ENCODE results near the gene OLIG2.

OLIG2 gene

DNA sequence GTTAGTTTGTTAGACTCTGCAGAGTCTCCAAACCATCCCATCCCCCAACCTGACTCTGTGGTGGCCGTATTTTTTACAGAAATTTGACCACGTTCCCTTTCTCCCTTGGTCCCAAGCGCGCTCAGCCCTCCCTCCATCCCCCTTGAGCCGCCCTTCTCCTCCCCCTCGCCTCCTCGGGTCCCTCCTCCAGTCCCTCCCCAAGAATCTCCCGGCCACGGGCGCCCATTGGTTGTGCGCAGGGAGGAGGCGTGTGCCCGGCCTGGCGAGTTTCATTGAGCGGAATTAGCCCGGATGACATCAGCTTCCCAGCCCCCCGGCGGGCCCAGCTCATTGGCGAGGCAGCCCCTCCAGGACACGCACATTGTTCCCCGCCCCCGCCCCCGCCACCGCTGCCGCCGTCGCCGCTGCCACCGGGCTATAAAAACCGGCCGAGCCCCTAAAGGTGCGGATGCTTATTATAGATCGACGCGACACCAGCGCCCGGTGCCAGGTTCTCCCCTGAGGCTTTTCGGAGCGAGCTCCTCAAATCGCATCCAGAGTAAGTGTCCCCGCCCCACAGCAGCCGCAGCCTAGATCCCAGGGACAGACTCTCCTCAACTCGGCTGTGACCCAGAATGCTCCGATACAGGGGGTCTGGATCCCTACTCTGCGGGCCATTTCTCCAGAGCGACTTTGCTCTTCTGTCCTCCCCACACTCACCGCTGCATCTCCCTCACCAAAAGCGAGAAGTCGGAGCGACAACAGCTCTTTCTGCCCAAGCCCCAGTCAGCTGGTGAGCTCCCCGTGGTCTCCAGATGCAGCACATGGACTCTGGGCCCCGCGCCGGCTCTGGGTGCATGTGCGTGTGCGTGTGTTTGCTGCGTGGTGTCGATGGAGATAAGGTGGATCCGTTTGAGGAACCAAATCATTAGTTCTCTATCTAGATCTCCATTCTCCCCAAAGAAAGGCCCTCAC is at the start of gene OLIG2:
Gene OLIG2 (plus strand): TSS at position 447 of the 954 bp plus-strand sequence. CDS start 928 bp downstream, outside the sequence.
- Histone ChIP-seq H3K4me3 (ENCODE audit: low read length in 2 of 2) (no peak within 1 kb of the TSS), H3K9me3 (ENCODE audit: control insufficient read depth in 2 of 2, low read length in 2 of 2) (no peaks in the 10 kb centered on the region), H3K36me3 (ENCODE audit: control insufficient read depth in 2 of 2, insufficient read depth in 2 of 2, low read length in 2 of 2) (no peaks in the 10 kb centered on the region), H3K27me3 (ENCODE audit: control insufficient read depth in 2 of 2, insufficient read depth in 2 of 2, low read length in 2 of 2) (peaks cover 74 to 86% of the 10 kb centered on the region in 2 donors), H3K4me1 (ENCODE audit: control insufficient read depth in 2 of 2, insufficient read depth in 2 of 2, low read length in 2 of 2) (peaks cover 0 to 5% of the 10 kb centered on the region in 2 donors), H3K27ac (ENCODE audit: low read depth in 2 of 2, low read length in 2 of 2) (no peak within 1 kb of the TSS), H3K9ac (ENCODE audit: low read depth in 1 of 2, low read length in 2 of 2) (no peak within 1 kb of the TSS)

DNA sequence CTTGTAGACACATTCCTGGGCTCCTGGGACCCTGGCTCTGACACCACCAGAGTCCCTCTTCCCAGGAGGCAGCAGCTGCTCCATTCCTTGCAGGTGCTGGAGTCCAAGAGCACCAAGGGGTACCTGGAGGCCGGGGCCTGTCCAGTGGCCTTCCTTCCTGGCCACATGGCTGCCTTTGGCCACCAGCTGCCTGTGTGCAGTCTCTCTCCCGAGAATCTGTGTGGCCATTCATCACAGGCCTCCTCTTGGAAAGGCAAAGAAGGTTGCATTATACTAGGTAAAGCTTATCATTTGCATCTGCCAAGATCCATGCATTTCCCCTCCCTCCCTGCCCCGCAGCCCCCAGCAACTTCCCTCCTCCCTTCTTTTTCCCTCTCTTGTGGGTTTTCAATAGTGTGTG is 48.9 kb upstream of the OLIG2 start:
- Histone ChIP-seq H3K9ac (ENCODE audit: low read depth in 1 of 2, low read length in 2 of 2) (no peak overlapping the region), H3K9me3 (ENCODE audit: control insufficient read depth in 2 of 2, low read length in 2 of 2) (no peaks in the 10 kb centered on the region), H3K27me3 (ENCODE audit: control insufficient read depth in 2 of 2, insufficient read depth in 2 of 2, low read length in 2 of 2) (no peaks in the 10 kb centered on the region), H3K4me3 (ENCODE audit: low read length in 2 of 2) (no peak overlapping the region), H3K4me1 (ENCODE audit: control insufficient read depth in 2 of 2, insufficient read depth in 2 of 2, low read length in 2 of 2) (no peaks in the 10 kb centered on the region), H3K36me3 (ENCODE audit: control insufficient read depth in 2 of 2, insufficient read depth in 2 of 2, low read length in 2 of 2) (no peaks in the 10 kb centered on the region), H3K27ac (ENCODE audit: low read depth in 2 of 2, low read length in 2 of 2) (no peak overlapping the region)

DNA sequence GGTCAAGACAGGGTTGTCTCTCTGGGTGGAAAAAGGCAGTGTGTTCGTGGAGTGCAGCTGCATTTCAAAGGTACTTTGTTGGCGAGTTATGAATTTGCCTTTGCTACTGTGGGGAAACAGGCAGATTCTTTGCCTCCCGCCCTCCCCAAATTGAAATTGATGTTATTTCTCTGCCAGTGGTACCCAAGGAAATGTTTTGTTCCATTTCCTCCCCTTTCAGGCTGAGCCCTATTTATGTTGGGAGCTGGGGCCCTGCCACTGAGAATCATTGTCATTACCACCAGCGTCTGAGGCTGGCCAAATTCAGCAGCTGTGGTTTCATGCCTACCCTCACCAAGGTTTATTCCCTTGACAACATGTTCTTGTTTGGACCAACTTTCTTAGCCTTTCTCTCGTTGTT is 48.5 kb upstream of the OLIG2 start:
- no peaks in the 10 kb centered on the region for H3K36me3 ChIP-seq (ENCODE audit: control insufficient read depth in 2 of 2, insufficient read depth in 2 of 2, low read length in 2 of 2)
- no peaks in the 10 kb centered on the region for H3K27me3 ChIP-seq (ENCODE audit: control insufficient read depth in 2 of 2, insufficient read depth in 2 of 2, low read length in 2 of 2)
- no peaks in the 10 kb centered on the region for H3K4me1 ChIP-seq (ENCODE audit: control insufficient read depth in 2 of 2, insufficient read depth in 2 of 2, low read length in 2 of 2)
- H3K9me3 ChIP-seq (ENCODE audit: control insufficient read depth in 2 of 2, low read length in 2 of 2): no peaks in the 10 kb centered on the region
- no peak overlapping the region for H3K4me3 ChIP-seq (ENCODE audit: low read length in 2 of 2)
- no peak overlapping the region for H3K9ac ChIP-seq (ENCODE audit: low read depth in 1 of 2, low read length in 2 of 2)
- H3K27ac ChIP-seq (ENCODE audit: low read depth in 2 of 2, low read length in 2 of 2): no peak overlapping the region

GRCh38 chr21:32978331-32979270 is 47.1 kb upstream of the OLIG2 start:
- no peaks in the 10 kb centered on the region for H3K27me3 ChIP-seq (ENCODE audit: control insufficient read depth in 2 of 2, insufficient read depth in 2 of 2, low read length in 2 of 2)
- H3K27ac ChIP-seq (ENCODE audit: low read depth in 2 of 2, low read length in 2 of 2): no peak overlapping the region
- no peaks in the 10 kb centered on the region for H3K4me1 ChIP-seq (ENCODE audit: control insufficient read depth in 2 of 2, insufficient read depth in 2 of 2, low read length in 2 of 2)
- no peaks in the 10 kb centered on the region for H3K36me3 ChIP-seq (ENCODE audit: control insufficient read depth in 2 of 2, insufficient read depth in 2 of 2, low read length in 2 of 2)
- H3K9me3 ChIP-seq (ENCODE audit: control insufficient read depth in 2 of 2, low read length in 2 of 2): no peaks in the 10 kb centered on the region
- H3K9ac ChIP-seq (ENCODE audit: low read depth in 1 of 2, low read length in 2 of 2): no peak overlapping the region
- no peak overlapping the region for H3K4me3 ChIP-seq (ENCODE audit: low read length in 2 of 2)

- Histone ChIP-seq H3K9ac (ENCODE audit: low read depth in 1 of 2, low read length in 2 of 2) (no peak overlapping the region), H3K4me3 (ENCODE audit: low read length in 2 of 2) (no peak overlapping the region), H3K36me3 (ENCODE audit: control insufficient read depth in 2 of 2, insufficient read depth in 2 of 2, low read length in 2 of 2) (no peaks in the 10 kb centered on the region), H3K27me3 (ENCODE audit: control insufficient read depth in 2 of 2, insufficient read depth in 2 of 2, low read length in 2 of 2) (no peaks in the 10 kb centered on the region), H3K9me3 (ENCODE audit: control insufficient read depth in 2 of 2, low read length in 2 of 2) (no peaks in the 10 kb centered on the region), H3K27ac (ENCODE audit: low read depth in 2 of 2, low read length in 2 of 2) (no peak overlapping the region), H3K4me1 (ENCODE audit: control insufficient read depth in 2 of 2, insufficient read depth in 2 of 2, low read length in 2 of 2) (no peaks in the 10 kb centered on the region)
These were observed 46.0 kb upstream of the OLIG2 start for GRCh38 chr21:32979598-32980268.

GRCh38 chr21:32981096-32981495 is 44.6 kb upstream of the OLIG2 start:
- Histone ChIP-seq H3K36me3 (ENCODE audit: control insufficient read depth in 2 of 2, insufficient read depth in 2 of 2, low read length in 2 of 2) (no peaks in the 10 kb centered on the region), H3K27ac (ENCODE audit: low read depth in 2 of 2, low read length in 2 of 2) (no peak overlapping the region), H3K27me3 (ENCODE audit: control insufficient read depth in 2 of 2, insufficient read depth in 2 of 2, low read length in 2 of 2) (no peaks in the 10 kb centered on the region), H3K9me3 (ENCODE audit: control insufficient read depth in 2 of 2, low read length in 2 of 2) (no peaks in the 10 kb centered on the region), H3K4me3 (ENCODE audit: low read length in 2 of 2) (no peak overlapping the region), H3K4me1 (ENCODE audit: control insufficient read depth in 2 of 2, insufficient read depth in 2 of 2, low read length in 2 of 2) (no peaks in the 10 kb centered on the region), H3K9ac (ENCODE audit: low read depth in 1 of 2, low read length in 2 of 2) (no peak overlapping the region)

DNA sequence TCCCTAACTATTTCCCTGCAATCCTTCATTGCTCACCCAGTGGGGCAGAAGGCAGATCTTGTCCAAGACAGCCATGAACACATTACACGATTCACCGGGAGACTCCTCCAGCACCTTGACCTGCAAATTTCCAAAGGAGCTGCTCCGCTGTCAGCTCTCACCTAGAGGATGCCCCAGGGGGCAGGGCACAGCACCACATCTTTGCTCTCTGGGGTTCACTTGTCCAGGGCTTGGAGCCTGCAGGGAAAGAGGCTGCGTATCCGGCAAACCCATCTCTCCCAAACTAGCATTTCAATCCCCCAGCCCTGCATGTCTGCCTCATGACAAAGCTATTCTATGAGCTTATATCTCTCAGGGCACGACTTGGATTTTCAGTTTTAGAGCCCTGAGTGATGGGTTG is 35.1 kb upstream of the OLIG2 start:
- H3K4me3 ChIP-seq (ENCODE audit: low read length in 2 of 2): no peak overlapping the region
- no peak overlapping the region for H3K27ac ChIP-seq (ENCODE audit: low read depth in 2 of 2, low read length in 2 of 2)
- H3K27me3 ChIP-seq (ENCODE audit: control insufficient read depth in 2 of 2, insufficient read depth in 2 of 2, low read length in 2 of 2): peaks cover 2 to 3% of the 10 kb centered on the region in 2 donors
- H3K9me3 ChIP-seq (ENCODE audit: control insufficient read depth in 2 of 2, low read length in 2 of 2): no peaks in the 10 kb centered on the region
- H3K4me1 ChIP-seq (ENCODE audit: control insufficient read depth in 2 of 2, insufficient read depth in 2 of 2, low read length in 2 of 2): no peaks in the 10 kb centered on the region
- no peaks in the 10 kb centered on the region for H3K36me3 ChIP-seq (ENCODE audit: control insufficient read depth in 2 of 2, insufficient read depth in 2 of 2, low read length in 2 of 2)
- H3K9ac ChIP-seq (ENCODE audit: low read depth in 1 of 2, low read length in 2 of 2): no peak overlapping the region

DNA sequence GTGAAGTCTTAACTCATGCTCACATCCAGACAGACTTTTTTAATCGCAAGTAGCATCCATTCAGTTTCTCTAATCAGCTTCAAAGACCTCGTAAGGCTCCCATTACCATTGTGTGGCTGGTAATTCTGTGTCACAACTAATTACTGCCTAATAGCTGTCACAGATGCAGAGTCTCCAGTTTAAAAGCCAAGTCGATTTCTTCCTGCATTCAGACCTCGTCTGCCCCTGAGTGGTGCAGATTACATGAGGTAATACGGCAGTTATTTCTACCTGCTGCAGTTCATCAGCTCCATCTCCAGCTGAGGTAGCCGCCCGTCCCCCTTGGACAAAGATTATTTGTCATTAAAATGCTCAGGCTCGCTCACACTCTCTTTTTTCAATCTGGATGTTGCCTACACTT is 34.4 kb upstream of the OLIG2 start:
- Histone ChIP-seq H3K4me3 (ENCODE audit: low read length in 2 of 2) (no peak overlapping the region), H3K4me1 (ENCODE audit: control insufficient read depth in 2 of 2, insufficient read depth in 2 of 2, low read length in 2 of 2) (no peaks in the 10 kb centered on the region), H3K9ac (ENCODE audit: low read depth in 1 of 2, low read length in 2 of 2) (no peak overlapping the region), H3K27me3 (ENCODE audit: control insufficient read depth in 2 of 2, insufficient read depth in 2 of 2, low read length in 2 of 2) (peaks cover 2 to 3% of the 10 kb centered on the region in 2 donors), H3K36me3 (ENCODE audit: control insufficient read depth in 2 of 2, insufficient read depth in 2 of 2, low read length in 2 of 2) (no peaks in the 10 kb centered on the region), H3K9me3 (ENCODE audit: control insufficient read depth in 2 of 2, low read length in 2 of 2) (no peaks in the 10 kb centered on the region), H3K27ac (ENCODE audit: low read depth in 2 of 2, low read length in 2 of 2) (no peak overlapping the region)

- no peaks in the 10 kb centered on the region for H3K9me3 ChIP-seq (ENCODE audit: control insufficient read depth in 2 of 2, low read length in 2 of 2)
- no peak overlapping the region for H3K4me3 ChIP-seq (ENCODE audit: low read length in 2 of 2)
- H3K27me3 ChIP-seq (ENCODE audit: control insufficient read depth in 2 of 2, insufficient read depth in 2 of 2, low read length in 2 of 2): peaks cover 2 to 3% of the 10 kb centered on the region in 2 donors
- H3K4me1 ChIP-seq (ENCODE audit: control insufficient read depth in 2 of 2, insufficient read depth in 2 of 2, low read length in 2 of 2): no peaks in the 10 kb centered on the region
- no peak overlapping the region for H3K9ac ChIP-seq (ENCODE audit: low read depth in 1 of 2, low read length in 2 of 2)
- H3K36me3 ChIP-seq (ENCODE audit: control insufficient read depth in 2 of 2, insufficient read depth in 2 of 2, low read length in 2 of 2): no peaks in the 10 kb centered on the region
- H3K27ac ChIP-seq (ENCODE audit: low read depth in 2 of 2, low read length in 2 of 2): no peak overlapping the region
These were observed 31.8 kb upstream of the OLIG2 start for GRCh38 chr21:32993894-32994293.

Data from mucosa of rectum (tissue), 2 donors.